ENCODE measurements around the gene OSBP.
"Not testable (repeated sequence)": the region's sequence is repeated elsewhere in the genome, so short reads cannot be mapped to it uniquely, and the experiment has no call there.

Gene OSBP, protein sequence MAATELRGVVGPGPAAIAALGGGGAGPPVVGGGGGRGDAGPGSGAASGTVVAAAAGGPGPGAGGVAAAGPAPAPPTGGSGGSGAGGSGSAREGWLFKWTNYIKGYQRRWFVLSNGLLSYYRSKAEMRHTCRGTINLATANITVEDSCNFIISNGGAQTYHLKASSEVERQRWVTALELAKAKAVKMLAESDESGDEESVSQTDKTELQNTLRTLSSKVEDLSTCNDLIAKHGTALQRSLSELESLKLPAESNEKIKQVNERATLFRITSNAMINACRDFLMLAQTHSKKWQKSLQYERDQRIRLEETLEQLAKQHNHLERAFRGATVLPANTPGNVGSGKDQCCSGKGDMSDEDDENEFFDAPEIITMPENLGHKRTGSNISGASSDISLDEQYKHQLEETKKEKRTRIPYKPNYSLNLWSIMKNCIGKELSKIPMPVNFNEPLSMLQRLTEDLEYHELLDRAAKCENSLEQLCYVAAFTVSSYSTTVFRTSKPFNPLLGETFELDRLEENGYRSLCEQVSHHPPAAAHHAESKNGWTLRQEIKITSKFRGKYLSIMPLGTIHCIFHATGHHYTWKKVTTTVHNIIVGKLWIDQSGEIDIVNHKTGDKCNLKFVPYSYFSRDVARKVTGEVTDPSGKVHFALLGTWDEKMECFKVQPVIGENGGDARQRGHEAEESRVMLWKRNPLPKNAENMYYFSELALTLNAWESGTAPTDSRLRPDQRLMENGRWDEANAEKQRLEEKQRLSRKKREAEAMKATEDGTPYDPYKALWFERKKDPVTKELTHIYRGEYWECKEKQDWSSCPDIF

DNA sequence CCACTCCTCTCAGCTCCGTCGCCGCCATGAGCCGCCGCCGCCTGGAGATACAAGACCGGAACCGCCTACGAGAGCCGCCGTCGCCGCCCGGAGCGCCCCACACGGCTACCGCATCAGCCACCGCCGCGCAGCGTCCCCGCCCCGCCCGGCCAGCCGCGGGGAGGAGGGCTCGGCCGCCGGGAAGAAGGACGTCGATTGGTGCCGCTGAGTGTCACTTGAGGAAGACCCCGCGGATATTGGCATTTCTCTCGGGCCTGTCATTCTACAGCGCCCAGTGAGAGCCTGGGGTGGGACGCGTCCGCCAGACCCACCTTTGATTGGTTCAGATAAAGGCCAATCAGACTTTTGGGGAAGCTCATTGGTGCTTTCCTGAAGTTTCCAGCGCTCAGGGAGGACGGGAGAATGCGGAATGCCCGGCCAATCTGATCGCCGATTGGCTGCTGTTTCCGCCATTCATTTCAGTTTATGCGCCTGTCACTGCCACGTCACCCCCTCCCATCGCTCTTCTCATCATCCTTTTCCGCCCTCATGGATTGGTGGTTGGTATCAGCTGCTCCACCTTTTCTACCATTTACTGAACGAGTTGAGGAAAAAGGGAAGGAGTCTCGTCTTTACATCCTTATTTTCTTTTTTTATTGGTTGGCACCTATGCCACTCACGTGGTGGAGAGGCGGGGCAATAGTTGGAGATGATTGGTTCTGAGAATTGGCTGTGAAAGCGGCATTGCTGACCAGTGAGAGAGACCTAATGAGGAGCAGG lies at the start of gene OSBP:
Gene OSBP, minus strand, starts transcription at position 138 of the 759 bp plus-strand sequence. Its CDS starts 110 bp downstream, at position 28.
- DNase-seq: peak; percentile 100

GRCh38 chr11:59660621-59661020 lies 45.0 kb upstream of the OSBP start:
- no peak for DNase-seq

GRCh38 chr11:59659981-59660380 lies 44.4 kb upstream of the OSBP start:
- DNase-seq: no peak

GRCh38 chr11:59658036-59658435 lies 42.5 kb upstream of the OSBP start:
- no peak for DNase-seq

GRCh38 chr11:59654893-59655292 lies 39.3 kb upstream of the OSBP start:
- no peak for DNase-seq

- no peak for DNase-seq
Observed at GRCh38 chr11:59647245-59647980, 31.8 kb upstream of the OSBP start.

- DNase-seq: no peak
Observed at GRCh38 chr11:59644528-59644927, 29.0 kb upstream of the OSBP start.

- DNase-seq: no peak
Observed at GRCh38 chr11:59643390-59643789, 27.8 kb upstream of the OSBP start.

GRCh38 chr11:59641156-59641555 lies 25.6 kb upstream of the OSBP start:
- DNase-seq: no peak

DNA sequence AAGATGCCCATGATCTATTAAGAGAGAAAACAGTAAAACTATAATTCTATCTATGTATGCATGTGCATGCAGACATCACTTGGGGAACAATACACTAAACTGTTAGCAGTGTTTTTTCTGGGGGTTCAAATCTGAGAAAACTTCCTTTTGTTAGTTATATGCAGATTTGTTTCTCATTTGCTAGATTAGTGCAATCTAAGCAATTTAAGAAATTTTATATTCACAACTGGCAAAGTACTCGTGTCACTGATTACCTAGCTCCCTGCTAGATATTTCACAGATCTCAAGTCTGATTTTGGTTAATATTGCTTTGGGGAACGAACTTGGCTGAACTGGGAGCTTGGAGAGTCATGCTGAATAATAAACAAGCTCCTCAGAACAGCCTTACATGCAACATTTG lies 14.9 kb upstream of the OSBP start:
- no peak for DNase-seq

DNA sequence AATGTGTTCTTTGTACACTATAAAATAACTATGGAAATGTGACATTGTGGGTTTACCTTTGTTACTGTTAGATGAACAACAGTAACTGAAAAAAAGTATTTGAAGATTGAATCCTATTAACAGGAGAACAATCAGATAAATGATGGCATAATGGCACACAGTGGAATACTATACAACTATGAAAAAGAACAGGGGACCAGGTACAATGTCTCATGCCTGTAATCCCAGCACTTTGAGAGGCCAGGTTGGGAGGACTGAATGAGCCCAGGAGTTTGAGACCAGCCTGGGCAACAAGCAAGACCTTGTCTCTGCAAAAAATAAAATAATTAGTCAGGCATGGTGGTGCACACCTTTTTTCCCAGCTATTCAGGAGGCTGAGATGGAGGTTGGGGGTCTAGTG lies 14.4 kb upstream of the OSBP start:
- no peak for DNase-seq

DNA sequence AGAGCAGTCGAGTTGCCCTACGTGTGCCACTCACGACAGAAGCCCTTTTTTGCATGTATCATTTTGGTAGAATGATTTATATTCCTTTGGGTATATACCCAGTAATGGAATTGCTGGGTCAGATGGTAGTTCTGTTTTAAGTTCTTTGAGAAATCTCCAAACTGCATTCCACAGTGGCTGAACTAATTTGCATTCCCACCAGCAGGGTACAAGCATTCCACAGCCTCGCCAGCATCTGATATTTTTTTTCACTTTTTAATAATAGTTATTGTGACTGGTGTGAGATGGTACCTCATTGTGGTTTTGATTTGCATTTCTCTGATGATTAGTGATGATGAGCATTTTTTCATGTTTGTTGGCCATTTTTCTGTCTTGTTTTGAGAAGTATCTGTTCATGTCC lies 11.4 kb upstream of the OSBP start:
- DNase-seq: not testable (repeated sequence)

- DNase-seq: no peak
Observed at GRCh38 chr11:59625703-59626102, 10.1 kb upstream of the OSBP start.

DNA sequence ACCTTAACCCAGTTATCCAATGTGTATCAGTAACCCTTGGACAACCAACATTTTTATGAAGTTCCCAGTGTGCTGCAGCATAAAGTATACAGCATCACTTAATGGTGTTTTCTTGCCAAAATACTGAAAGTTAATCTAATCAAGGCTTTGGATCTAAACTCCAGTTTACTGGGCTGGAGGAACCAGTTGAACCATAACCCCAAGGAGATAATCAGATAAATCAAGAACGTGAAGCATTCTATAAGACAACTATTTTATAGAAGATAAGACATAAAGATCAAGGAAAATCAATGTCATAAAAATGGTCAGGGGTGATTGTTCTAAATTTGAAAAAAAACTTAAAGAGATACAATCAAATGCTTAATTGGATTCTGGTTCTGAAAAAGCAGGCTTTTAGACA lies 2.3 kb upstream of the OSBP start:
- no peak for DNase-seq

GRCh38 chr11:59616396-59616982 lies 915 bp upstream of the OSBP start:
- DNase-seq: no peak

- peak; percentile 43 for DNase-seq
Observed at GRCh38 chr11:59615120-59615636, 396 bp downstream of the OSBP start.

DNA sequence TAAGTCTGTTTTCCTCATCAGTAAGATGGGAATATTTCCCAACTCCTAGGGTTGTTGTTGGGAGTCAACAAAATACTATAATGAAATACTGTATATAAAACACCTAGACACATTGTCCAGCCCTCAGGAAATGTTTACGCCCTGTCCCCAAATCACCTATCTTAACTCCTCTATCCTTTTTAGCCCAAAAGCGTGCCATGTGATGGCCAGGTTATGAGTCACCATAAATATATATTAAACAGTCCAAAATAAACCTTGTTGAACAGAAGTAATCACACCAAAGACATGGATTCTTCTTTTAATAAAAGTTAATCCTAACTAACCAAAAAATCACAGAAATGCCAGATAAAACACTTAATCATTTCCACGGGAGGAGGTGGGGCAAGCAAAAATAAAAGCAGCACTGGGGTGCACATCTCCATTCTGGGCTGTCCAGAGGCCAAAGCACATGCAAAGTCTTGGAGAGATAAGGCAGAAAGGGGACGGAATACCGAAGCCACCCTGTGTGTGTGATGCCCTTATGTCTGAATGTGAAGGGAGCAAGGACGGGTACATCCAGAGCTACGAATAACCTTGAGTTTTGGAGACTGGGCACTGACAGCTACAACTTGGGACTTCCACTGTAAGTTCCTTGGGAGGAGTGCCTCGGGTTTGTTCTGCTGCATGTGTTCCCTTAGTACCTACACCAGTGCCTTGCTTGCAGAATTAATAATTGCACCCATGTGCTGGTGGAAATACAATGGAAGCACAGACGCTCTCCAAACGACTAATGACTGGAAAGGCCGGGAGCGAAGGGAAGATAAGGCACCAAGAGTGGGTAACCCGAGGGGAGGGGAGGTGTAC lies 1.1 kb downstream of the OSBP start:
- no peak for DNase-seq

GRCh38 chr11:59611570-59612565 lies 3.7 kb downstream of the OSBP start:
- DNase-seq: peak; percentile 3

DNA sequence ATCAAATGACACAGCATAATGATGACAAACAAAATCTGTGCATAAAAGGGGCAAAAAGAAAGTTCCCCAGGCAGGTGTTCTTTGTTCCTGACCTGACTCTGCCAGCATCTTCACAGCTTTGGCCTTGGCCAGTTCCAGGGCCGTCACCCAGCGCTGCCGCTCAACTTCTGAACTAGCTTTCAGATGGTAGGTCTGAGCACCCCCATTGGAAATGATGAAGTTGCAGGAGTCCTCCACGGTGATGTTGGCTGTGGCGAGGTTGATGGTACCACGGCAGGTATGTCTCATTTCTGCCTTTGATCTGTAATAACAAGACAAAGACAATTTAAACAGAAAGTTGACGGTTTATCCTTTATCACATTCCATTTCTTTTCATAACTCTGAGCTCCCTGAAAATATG lies 5.3 kb downstream of the OSBP start:
- DNase-seq: no peak

All from DMS79 treated with DMSO at 0.1 percent for 48 hours (cell line).